ENCODE results near the gene CAPRIN2.

CAPRIN2 gene

GRCh38 chr12:30698346-30698745 is 56.4 kb downstream of the CAPRIN2 start:
- no peak for DNase-seq

- DNase-seq: no peak
Observed at GRCh38 chr12:30696943-30697342, 57.8 kb downstream of the CAPRIN2 start.

DNA sequence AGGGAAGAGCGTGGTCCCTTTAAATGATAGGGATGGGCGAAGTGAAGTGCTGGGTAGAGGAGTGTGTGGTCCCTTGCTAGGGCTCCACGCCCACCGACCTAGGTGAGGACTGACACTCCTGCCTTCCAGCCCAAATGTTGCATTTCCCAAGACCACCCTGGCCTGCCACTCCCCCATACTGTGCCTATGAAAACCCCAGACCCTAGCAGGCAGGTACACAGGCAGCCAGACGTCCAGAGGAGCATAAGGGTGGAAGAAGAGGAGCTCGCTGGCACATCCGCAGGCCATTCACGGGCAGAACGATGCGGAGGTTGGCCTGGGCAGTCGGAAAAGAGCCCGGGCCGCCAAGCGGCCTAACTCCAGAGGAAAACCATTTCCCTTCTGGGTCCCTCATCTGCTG is 58.3 kb downstream of the CAPRIN2 start:
- DNase-seq: no peak

DNA sequence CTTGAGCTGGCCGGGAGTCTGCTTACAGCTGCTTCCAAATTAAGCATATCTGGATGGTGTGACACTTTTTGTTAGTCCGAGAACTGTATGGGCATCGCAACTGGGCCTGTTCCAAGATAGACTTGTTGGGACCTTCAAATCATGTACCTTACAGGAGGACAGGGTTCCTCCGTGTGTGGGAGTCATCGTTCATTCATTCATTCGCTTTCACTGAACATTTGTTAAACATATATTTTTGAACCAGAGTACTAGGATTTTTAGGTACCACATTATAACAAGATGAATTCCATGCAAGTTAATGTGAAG is 58.7 kb downstream of the CAPRIN2 start:
- DNase-seq: no peak

DNA sequence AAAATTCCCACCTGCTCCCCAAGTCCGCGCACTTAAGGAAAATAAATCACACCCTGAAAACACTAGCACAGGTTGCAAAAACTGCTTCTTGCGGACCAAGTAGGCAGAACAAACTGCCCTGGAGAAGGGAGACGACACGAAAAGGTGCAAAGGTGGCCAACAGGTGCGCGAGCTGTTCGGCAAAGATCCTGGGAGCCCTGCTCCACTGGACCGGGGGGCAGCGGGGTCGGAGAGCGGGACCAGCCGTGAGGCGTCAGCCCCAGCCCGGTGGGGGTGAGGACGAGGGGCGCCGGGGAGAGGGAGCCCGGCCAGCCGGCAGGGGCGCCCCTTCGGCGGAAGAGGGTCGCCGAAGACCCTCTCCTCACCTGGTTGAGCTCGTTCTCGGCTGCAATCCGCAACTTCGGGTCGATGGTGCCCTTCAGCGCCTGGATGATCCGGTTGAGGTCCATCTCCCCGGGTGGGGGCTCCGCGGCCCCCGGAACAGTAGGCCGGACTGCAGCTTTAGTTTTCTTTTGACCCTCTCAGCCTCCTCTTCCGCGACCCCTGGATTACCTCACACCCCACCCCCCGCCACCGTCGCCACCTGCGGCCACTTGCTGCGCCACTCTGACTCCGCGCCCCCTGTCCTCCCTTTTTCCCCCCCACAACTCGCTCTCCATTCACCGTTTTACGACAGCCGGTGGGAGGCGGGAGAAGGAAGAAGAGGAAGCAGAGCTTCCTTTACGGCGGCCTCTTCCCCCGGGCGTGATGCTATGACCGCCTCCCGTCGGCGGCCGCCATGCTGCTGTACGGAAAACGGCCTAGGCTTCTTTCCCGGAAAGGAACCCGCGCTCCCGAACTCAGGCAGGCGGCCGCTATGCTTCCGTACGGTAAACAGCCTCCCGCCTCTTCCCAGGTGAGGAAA is 59.3 kb downstream of the CAPRIN2 start, which contains the start of gene IPO8:
TSS of gene IPO8 (minus strand) at position 671 of the 904 bp plus-strand sequence. CDS start at position 449, 222 bp downstream.
- peak; percentile 94 for DNase-seq

DNA sequence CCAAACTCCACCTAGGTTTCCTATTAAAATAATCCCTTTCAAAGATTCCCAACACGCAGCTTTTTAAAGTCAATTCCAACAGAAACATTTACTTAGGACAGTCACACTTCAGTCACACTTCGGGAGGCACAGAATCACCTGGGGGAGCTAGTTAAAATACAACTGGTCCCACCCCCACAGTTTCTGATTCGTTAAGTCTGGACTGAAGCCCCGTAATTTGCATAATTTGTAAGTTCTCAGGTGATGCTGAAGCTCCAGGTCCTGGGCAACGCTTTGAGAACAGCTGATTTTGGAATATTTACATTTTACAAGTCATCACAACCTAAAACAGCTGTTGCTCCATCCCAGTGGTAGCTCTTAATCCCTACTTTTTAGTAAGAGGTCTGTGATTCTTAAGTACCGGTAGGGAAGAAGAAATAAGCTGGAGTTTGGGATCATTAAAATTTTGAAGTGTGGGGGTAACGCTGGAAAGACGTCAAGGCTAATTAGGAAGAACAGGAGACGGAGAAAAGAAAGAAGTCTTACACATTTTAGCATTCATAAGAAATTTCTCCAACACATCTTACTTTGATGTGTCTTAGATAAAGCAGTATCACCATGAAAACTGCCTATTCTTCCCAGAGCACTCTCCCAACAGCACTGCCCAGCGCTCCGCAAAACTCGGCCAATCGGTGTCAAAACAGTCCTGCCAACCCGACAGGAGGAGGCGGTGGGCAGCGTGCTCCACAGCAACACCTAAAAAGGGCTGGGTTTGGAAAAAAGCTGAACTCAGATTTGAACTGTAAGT is 60.1 kb downstream of the CAPRIN2 start:
- peak; percentile 42 for DNase-seq

GRCh38 chr12:30692470-30692869 is 62.3 kb downstream of the CAPRIN2 start:
- DNase-seq: no peak

GRCh38 chr12:30691122-30691879 is 63.5 kb downstream of the CAPRIN2 start:
- DNase-seq: no peak

GRCh38 chr12:30687265-30687986 is 67.3 kb downstream of the CAPRIN2 start:
- no peak for DNase-seq

GRCh38 chr12:30679241-30679640 is 75.5 kb downstream of the CAPRIN2 start:
- no peak for DNase-seq

GRCh38 chr12:30678221-30678620 is 76.5 kb downstream of the CAPRIN2 start:
- no peak for DNase-seq

- DNase-seq: no peak
Observed at GRCh38 chr12:30661210-30661609, 93.5 kb downstream of the CAPRIN2 start.

All from DMS79 treated with DMSO at 0.1 percent for 48 hours (cell line).